ENCODE measurements around the gene MOB3B. TPM values are rescaled to one million over a fixed set of nuclear protein-coding genes. Genes with fewer than 3 reads are reported as not detected.

MOB3B gene
- total RNA-seq, 2 experiments from 2014 or later, result 0.05 to 0.13 TPM

- Mint-ChIP-seq H3K27me3 (peaks cover 3% of the 10 kb centered on the region), H3K4me1 (no peaks in the 10 kb centered on the region), H3K36me3 (ENCODE audit: low read depth) (no peaks in the 10 kb centered on the region), H3K4me3 (no peak overlapping the region), H3K27ac (no peak overlapping the region), H3K9me3 (no peaks in the 10 kb centered on the region)
- ChIA-PET CTCF (no interaction called here), POLR2A (no interaction called here)
- DNase-seq, result no peak
Observed at GRCh38 chr9:27339661-27340284, 189.8 kb downstream of the MOB3B start.

- CTCF ChIA-PET, result interaction anchor here (1.1 kb wide), 1 partner anchor 210 kb away, joined by 3 read pairs; no protein-coding TSS in a partner anchor
- Mint-ChIP-seq H3K27me3 (peaks cover 6% of the 10 kb centered on the region), H3K9me3 (no peaks in the 10 kb centered on the region), H3K4me1 (no peaks in the 10 kb centered on the region), H3K4me3 (no peak overlapping the region), H3K27ac (no peak overlapping the region), H3K36me3 (ENCODE audit: low read depth) (no peaks in the 10 kb centered on the region)
- POLR2A ChIA-PET, result no interaction called here
- no peak for DNase-seq
Observed at GRCh38 chr9:27338527-27338903, 191.1 kb downstream of the MOB3B start.

GRCh38 chr9:27337833-27338526, 191.6 kb downstream of the MOB3B start:
- peaks cover 6% of the 10 kb centered on the region for H3K27me3 Mint-ChIP-seq
- DNase-seq, result no peak
- H3K27ac Mint-ChIP-seq, result no peak overlapping the region
- H3K4me3 Mint-ChIP-seq, result no peak overlapping the region
- no peaks in the 10 kb centered on the region for H3K36me3 Mint-ChIP-seq (ENCODE audit: low read depth)
- H3K4me1 Mint-ChIP-seq, result no peaks in the 10 kb centered on the region
- ChIA-PET CTCF (interaction anchor here (1.1 kb wide), 1 partner anchor 210 kb away, joined by 3 read pairs; no protein-coding TSS in a partner anchor), POLR2A (no interaction called here)
- H3K9me3 Mint-ChIP-seq, result no peaks in the 10 kb centered on the region

GRCh38 chr9:27337236-27337635, 192.4 kb downstream of the MOB3B start:
- H3K27ac Mint-ChIP-seq, result no peak overlapping the region
- H3K4me1 Mint-ChIP-seq, result no peaks in the 10 kb centered on the region
- peaks cover 6% of the 10 kb centered on the region for H3K27me3 Mint-ChIP-seq
- POLR2A ChIA-PET, result no interaction called here
- H3K36me3 Mint-ChIP-seq (ENCODE audit: low read depth), result no peaks in the 10 kb centered on the region
- CTCF ChIA-PET, result no interaction called here
- DNase-seq, result no peak
- no peak overlapping the region for H3K4me3 Mint-ChIP-seq
- no peaks in the 10 kb centered on the region for H3K9me3 Mint-ChIP-seq

- Mint-ChIP-seq H3K9me3 (no peaks in the 10 kb centered on the region), H3K4me3 (no peak overlapping the region), H3K27me3 (peaks cover 6% of the 10 kb centered on the region), H3K4me1 (no peaks in the 10 kb centered on the region), H3K27ac (no peak overlapping the region), H3K36me3 (ENCODE audit: low read depth) (no peaks in the 10 kb centered on the region)
- ChIA-PET POLR2A (no interaction called here), CTCF (interaction anchor here (1.1 kb wide), 1 partner anchor 211 kb away, joined by 3 read pairs; no protein-coding TSS in a partner anchor)
- no peak for DNase-seq
Observed at GRCh38 chr9:27336829-27337228, 192.8 kb downstream of the MOB3B start.

GRCh38 chr9:27336126-27336525, 193.5 kb downstream of the MOB3B start:
- no peak overlapping the region for H3K4me3 Mint-ChIP-seq
- CTCF ChIA-PET, result interaction anchor here (0.6 to 1.7 kb wide), 3 partner anchors 194 to 211 kb away, joined by 3 to 10 read pairs (median 3); partner anchors contain the start of gene MOB3B
- no peaks in the 10 kb centered on the region for H3K4me1 Mint-ChIP-seq
- no peaks in the 10 kb centered on the region for H3K36me3 Mint-ChIP-seq (ENCODE audit: low read depth)
- POLR2A ChIA-PET, result no interaction called here
- H3K27ac Mint-ChIP-seq, result no peak overlapping the region
- H3K9me3 Mint-ChIP-seq, result no peaks in the 10 kb centered on the region
- DNase-seq, result no peak
- H3K27me3 Mint-ChIP-seq, result peaks cover 8% of the 10 kb centered on the region

GRCh38 chr9:27335075-27335474, 194.5 kb downstream of the MOB3B start:
- Mint-ChIP-seq H3K27me3 (peaks cover 8% of the 10 kb centered on the region), H3K27ac (no peak overlapping the region), H3K9me3 (no peaks in the 10 kb centered on the region), H3K4me3 (no peak overlapping the region), H3K4me1 (no peaks in the 10 kb centered on the region), H3K36me3 (ENCODE audit: low read depth) (no peaks in the 10 kb centered on the region)
- ChIA-PET CTCF (interaction anchor here (1.2 to 1.7 kb wide), 2 partner anchors 195 to 210 kb away, joined by 3 to 10 read pairs; partner anchors contain the start of gene MOB3B), POLR2A (no interaction called here)
- no peak for DNase-seq

GRCh38 chr9:27333241-27334052, 196.2 kb downstream of the MOB3B start:
- DNase-seq, result peak; percentile 42
- POLR2A ChIA-PET, result no interaction called here

GRCh38 chr9:27331393-27331792, 198.2 kb downstream of the MOB3B start:
- H3K9me3 Mint-ChIP-seq, result no peaks in the 10 kb centered on the region

More at GRCh38 chr9:27333241-27334052, 196.2 kb downstream of the MOB3B start:
- Mint-ChIP-seq H3K9me3 (no peaks in the 10 kb centered on the region), H3K27ac (no peak overlapping the region), H3K27me3 (peaks cover 11% of the 10 kb centered on the region), H3K4me1 (no peaks in the 10 kb centered on the region), H3K36me3 (ENCODE audit: low read depth) (no peaks in the 10 kb centered on the region), H3K4me3 (no peak overlapping the region)
- CTCF ChIA-PET, result interaction anchor here (0.6 to 2.9 kb wide), 23 partner anchors 10 to 274 kb away, joined by 3 to 67 read pairs (median 3); partner anchors contain the start of genes IFNK and MOB3B

GRCh38 chr9:27329291-27329690, 200.3 kb downstream of the MOB3B start:
- no peak overlapping the region for H3K27ac Mint-ChIP-seq
- H3K27me3 Mint-ChIP-seq, result peaks cover 19% of the 10 kb centered on the region
- POLR2A ChIA-PET, result no interaction called here
- no peak overlapping the region for H3K4me3 Mint-ChIP-seq
- H3K9me3 Mint-ChIP-seq, result no peaks in the 10 kb centered on the region
- no peaks in the 10 kb centered on the region for H3K4me1 Mint-ChIP-seq
- CTCF ChIA-PET, result no interaction called here
- H3K36me3 Mint-ChIP-seq (ENCODE audit: low read depth), result no peaks in the 10 kb centered on the region
- DNase-seq, result no peak

More at GRCh38 chr9:27331393-27331792, 198.2 kb downstream of the MOB3B start:
- ChIA-PET CTCF (interaction anchor here (1.5 to 2.9 kb wide), 3 partner anchors 125 to 216 kb away, joined by 3 to 67 read pairs (median 35); partner anchors contain the start of gene MOB3B), POLR2A (no interaction called here)
- H3K36me3 Mint-ChIP-seq (ENCODE audit: low read depth), result no peaks in the 10 kb centered on the region
- no peak for DNase-seq
- no peak overlapping the region for H3K4me3 Mint-ChIP-seq
- no peaks in the 10 kb centered on the region for H3K4me1 Mint-ChIP-seq
- H3K27me3 Mint-ChIP-seq, result peaks cover 21% of the 10 kb centered on the region
- H3K27ac Mint-ChIP-seq, result no peak overlapping the region

- Mint-ChIP-seq H3K4me1 (no peaks in the 10 kb centered on the region), H3K27me3 (peaks cover 16% of the 10 kb centered on the region), H3K36me3 (ENCODE audit: low read depth) (no peaks in the 10 kb centered on the region), H3K9me3 (no peaks in the 10 kb centered on the region), H3K4me3 (no peak overlapping the region), H3K27ac (no peak overlapping the region)
- no peak for DNase-seq
- ChIA-PET POLR2A (no interaction called here), CTCF (no interaction called here)
Observed at GRCh38 chr9:27328483-27328882, 201.1 kb downstream of the MOB3B start.

GRCh38 chr9:27311184-27311583, 218.4 kb downstream of the MOB3B start:
- H3K36me3 Mint-ChIP-seq (ENCODE audit: low read depth), result no peaks in the 10 kb centered on the region
- ChIA-PET CTCF (no interaction called here), POLR2A (no interaction called here)
- H3K9me3 Mint-ChIP-seq, result no peaks in the 10 kb centered on the region
- H3K27ac Mint-ChIP-seq, result no peak overlapping the region
- no peak overlapping the region for H3K4me3 Mint-ChIP-seq
- peaks cover 3% of the 10 kb centered on the region for H3K27me3 Mint-ChIP-seq
- H3K4me1 Mint-ChIP-seq, result no peaks in the 10 kb centered on the region
- DNase-seq, result no peak

- DNase-seq, result no peak
- H3K27me3 Mint-ChIP-seq, result peaks cover 3% of the 10 kb centered on the region
- no peaks in the 10 kb centered on the region for H3K9me3 Mint-ChIP-seq
- H3K4me1 Mint-ChIP-seq, result no peaks in the 10 kb centered on the region
- H3K36me3 Mint-ChIP-seq (ENCODE audit: low read depth), result no peaks in the 10 kb centered on the region
- no peak overlapping the region for H3K27ac Mint-ChIP-seq
- CTCF ChIA-PET, result interaction anchor here (1.3 kb wide), 1 partner anchor 22 kb away, joined by 3 read pairs; no protein-coding TSS in a partner anchor
- no peak overlapping the region for H3K4me3 Mint-ChIP-seq
- POLR2A ChIA-PET, result no interaction called here
Observed at GRCh38 chr9:27310582-27310981, 219.0 kb downstream of the MOB3B start.

Measured in activated CD4-positive, alpha-beta memory T cell treated with anti-CD3 and anti-CD28 coated beads, Interleukin-2, amount 10 ng/mL, durations not matched to agents 7 days and 5 days (primary cell).